LNCAP (cell line): Measurements from ENCODE around the gene MED25.

Source experiments
- CTCF ChIP-seq: fragments of 450-650 bp; IDR thresholded peaks from 2 replicates; pipeline ENCODE4 v1.5.1; 2017; ENCODE audit warnings: mild to moderate bottlenecking

The MED25 gene

DNA sequence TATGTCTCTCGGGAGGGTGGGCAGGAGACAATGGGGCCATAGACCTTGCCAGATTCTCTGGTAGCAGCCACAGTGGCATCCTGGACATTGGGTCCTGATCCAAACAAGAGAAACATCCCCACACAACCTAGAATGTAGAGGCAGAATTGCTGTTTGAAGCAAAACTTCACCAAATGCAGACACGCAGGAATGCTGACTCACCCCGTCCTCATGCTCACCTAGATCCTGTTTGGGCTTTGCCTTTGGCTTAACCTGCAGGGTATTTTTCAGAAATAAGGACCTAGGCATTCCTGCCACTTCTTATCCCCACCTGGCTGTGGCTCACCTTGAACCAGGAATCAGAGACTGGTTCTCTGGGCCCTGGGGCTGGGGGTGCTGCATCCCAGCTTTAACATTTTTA is 66.7 kb downstream of the MED25 start:
- TF ChIP-seq CTCF, result no peak
